Measurements from ENCODE around the gene CLN5. TPM values are rescaled to one million over a fixed set of nuclear protein-coding genes. Genes with fewer than 3 reads are reported as not detected.

CLN5 gene
- total and polyA plus RNA-seq, 2 of the 4 experiments (the other 2 are of a cell fraction), result 11.3 to 15.1 TPM

GRCh38 chr13:77038907-77039480 lies 47.1 kb downstream of the CLN5 start:
- H3K4me2 ChIP-seq (ENCODE audit: low read depth, low read length), result no peak overlapping the region
- H3K23ac ChIP-seq (ENCODE audit: low read depth, low read length), result no peak overlapping the region
- no peak overlapping the region for H2BK15ac ChIP-seq (ENCODE audit: low read depth, low read length)
- no peaks in the 10 kb centered on the region; the same call in none of the 2 replicates for H3K9me1 ChIP-seq (ENCODE audit: insufficient read depth, low read length)
- no peak overlapping the region for H3K14ac ChIP-seq (replicated peaks; ENCODE audit: low read depth, low read length)
- no peak overlapping the region for H2BK20ac ChIP-seq (ENCODE audit: low read depth, low read length)
- no peak overlapping the region for H3K4ac ChIP-seq (ENCODE audit: low read depth, low read length)
- peaks cover 4% of the 10 kb centered on the region; the same call in 1 of the 2 replicates for H3K4me1 ChIP-seq (ENCODE audit: control insufficient read depth, insufficient read depth, low read length)
- H2BK5ac ChIP-seq (ENCODE audit: low read depth, low read length, poor library complexity, severe bottlenecking), result no peak overlapping the region
- no peak overlapping the region for H3K4me3 ChIP-seq (ENCODE audit: insufficient read depth, low read depth, low read length)
- dilution Hi-C loops (cut with HindIII; ENCODE audit: low sequenced_read_pairs, unreplicated experiment) (no loop called here), intact Hi-C loops (cut with micrococcal nuclease) (no loop called here), in situ Hi-C loops (cut with MboI; ENCODE audit: low sequenced_read_pairs) (no loop called here)
- ATAC-seq (ENCODE audit: low read depth) (no peak), DNase-seq (no peak)
- no peak overlapping the region for H2BK120ac ChIP-seq (ENCODE audit: low read depth, low read length)
- no peak overlapping the region for H4K8ac ChIP-seq (ENCODE audit: low read depth in 2 of 2, low read length in 2 of 2)
- H3K18ac ChIP-seq (ENCODE audit: low read depth, low read length), result no peak overlapping the region
- no peaks in the 10 kb centered on the region for H3K79me1 ChIP-seq (ENCODE audit: low read depth in 1 of 2, low read length in 2 of 2)
- BruUV-seq (replicated peaks), result no TSS peak
- no CpG with 5 or more reads among the region's 5 CpGs for WGBS, 2 experiments (ENCODE audit: extremely low coverage in 2 of 2, insufficient read length in 1 of 2)
- no peak overlapping the region for H4K5ac ChIP-seq (ENCODE audit: low read depth, low read length)
- no peak overlapping the region for H2AFZ ChIP-seq (replicated peaks; ENCODE audit: low read length, poor library complexity)
- POLR2A ChIA-PET (ENCODE audit: unreplicated experiment), result no interaction called here
- no peaks in the 10 kb centered on the region for H3K9me3 ChIP-seq (ENCODE audit: control insufficient read depth, insufficient read depth, low read length)
- H3K27ac ChIP-seq (ENCODE audit: insufficient read depth, low read length), result no peak overlapping the region
- TF ChIP-seq USF2 (IDR thresholded peaks at IDR 0.05; ENCODE audit: low read depth, low read length), result no peak
- TF ChIP-seq MAZ (IDR thresholded peaks at IDR 0.05; ENCODE audit: borderline replicate concordance, low read depth, low read length), result no peak
- no peak for TF ChIP-seq CEBPB (IDR thresholded peaks at IDR 0.05; ENCODE audit: low read depth, low read length)
- no peak for TF ChIP-seq RAD21 (IDR thresholded peaks at IDR 0.05; ENCODE audit: low read length)
- no peak for TF ChIP-seq RFX5 (IDR thresholded peaks at IDR 0.05; ENCODE audit: low read depth, low read length)
- TF ChIP-seq ELK1 (IDR thresholded peaks at IDR 0.05; ENCODE audit: borderline replicate concordance, low read depth, low read length), result no peak
- no peak for TF ChIP-seq BHLHE40 (IDR thresholded peaks at IDR 0.05; ENCODE audit: low read depth, low read length)
- CTCF ChIA-PET, result no interaction called here
- no peak overlapping the region for H4K91ac ChIP-seq (ENCODE audit: insufficient read depth, low read depth, low read length)
- no peak overlapping the region for H3K9ac ChIP-seq (ENCODE audit: low read depth, low read length)
- H2AK9ac ChIP-seq (replicated peaks; ENCODE audit: low read depth, low read length, poor library complexity), result no peak overlapping the region
- H4K20me1 ChIP-seq (ENCODE audit: insufficient read depth, low read length), result no peaks in the 10 kb centered on the region
- no peaks in the 10 kb centered on the region; the same call in 1 of the 2 replicates for H3K36me3 ChIP-seq (ENCODE audit: control insufficient read depth, insufficient read depth, low read length)
- H3K56ac ChIP-seq (ENCODE audit: extremely low read depth, insufficient read depth, low read length), result no peak overlapping the region
- H2AK5ac ChIP-seq (ENCODE audit: low read depth, low read length), result no peak overlapping the region
- no peaks in the 10 kb centered on the region for H3K27me3 ChIP-seq (ENCODE audit: control insufficient read depth, insufficient read depth, low read length)
